ENCODE results near the gene XYLT1.

- TF ChIP-seq POLR2AphosphoS5 (IDR thresholded peaks at IDR 0.05; ENCODE audit: low read depth, low read length), result no peak
- no peak for TF ChIP-seq USF1 (IDR thresholded peaks at IDR 0.05; ENCODE audit: borderline replicate concordance, low read depth)
- no peak for TF ChIP-seq RFX5 (IDR thresholded peaks at IDR 0.05; ENCODE audit: low read length)
- no peak for TF ChIP-seq CTCF (IDR thresholded peaks at IDR 0.05)
- TF ChIP-seq EP300 (IDR thresholded peaks at IDR 0.05; ENCODE audit: borderline replicate concordance in 1 of 2, low read depth in 1 of 2, low read length in 1 of 2), result no peak
- TF ChIP-seq MXI1 (IDR thresholded peaks at IDR 0.05; ENCODE audit: low read depth, low read length), result no peak
- no peak for TF ChIP-seq GABPA (IDR thresholded peaks at IDR 0.05; ENCODE audit: low read depth)
Observed at GRCh38 chr16:17301593-17302135, 169.1 kb downstream of the XYLT1 start.

Data from SK-N-SH (cell line).